Urinary bladder (tissue), 4 donors: ENCODE measurements around the gene SLC28A1. TPM values are rescaled to one million over a fixed set of nuclear protein-coding genes. Genes with fewer than 3 reads are reported as not detected.

ENCODE experiments used
- DNase-seq: peaks from one replicate; pipeline ENCODE4 v3.0.0-alpha.2; 2015; ENCODE audit errors: extremely low spot score
- H3K27ac ChIP-seq: one replicate; pipeline ENCODE4 v1.5.1; 2013; ENCODE audit warnings: low read depth, mild to moderate bottlenecking, moderate library complexity
- H3K36me3 ChIP-seq: one replicate; pipeline ENCODE4 v1.6.1; 2013; ENCODE audit warnings: mild to moderate bottlenecking, moderate library complexity; ENCODE audit not compliant: insufficient read depth
- H3K4me1 ChIP-seq: one replicate; pipeline ENCODE4 v1.6.1; 2013; ENCODE audit warnings: mild to moderate bottlenecking, moderate library complexity; ENCODE audit not compliant: insufficient read depth
- H3K4me3 ChIP-seq: one replicate; pipeline ENCODE4 v1.5.1; 2013; ENCODE audit warnings: low read depth, low read length
- WGBS: extraction: QIAGEN DNeasy Blood & Tissue Kit; methylation state at CpG from one replicate; pipeline ENCODE4 v1.1.7; 2013; 5-methylcytosine and 5-hydroxymethylcytosine counted together
- polyA plus RNA-seq: library from polyadenylated mRNA; stranded (reverse); fragments of 200-250 nt; gene quantifications from one replicate; pipeline ENCODE4 v1.2.3, GENCODE V29; 2013
- total RNA-seq: library from RNA; depleted of rRNA; stranded (reverse); fragments of >200 nt; gene quantifications from one replicate; pipeline ENCODE4 v1.2.3, GENCODE V29; 2014
- donor health status: healthy with polysubstance abuse.
- donor health status: healthy.

The SLC28A1 gene
- total and polyA plus RNA-seq, 2 donors: 0.04 to 0.11 TPM

DNA sequence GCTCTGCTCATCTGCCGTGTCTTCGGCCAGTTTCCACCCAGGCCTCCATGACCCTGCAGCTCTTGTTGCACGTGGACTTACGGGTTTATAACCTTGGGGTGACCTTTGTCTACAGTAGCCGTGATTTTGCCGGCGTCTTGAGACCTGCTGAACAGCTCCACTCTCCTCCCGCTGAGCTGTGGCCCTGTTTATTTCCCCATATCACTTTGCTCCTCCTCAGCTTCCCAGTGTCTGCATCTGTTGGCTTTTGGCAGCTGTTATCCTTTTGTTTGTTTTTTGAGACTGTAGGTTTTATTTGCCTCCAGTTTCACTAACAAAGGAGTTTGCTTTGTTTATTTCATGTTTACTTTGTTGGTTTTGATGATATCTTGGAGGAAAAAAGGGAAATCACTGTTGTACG lies 29.3 kb upstream of the SLC28A1 start:
- Histone ChIP-seq H3K4me3 (no peak overlapping the region), H3K36me3 (no peaks in the 10 kb centered on the region), H3K4me1 (no peaks in the 10 kb centered on the region), H3K27ac (no peak overlapping the region)
- DNase-seq: no peak
- WGBS: 60% methylated on average over 9 of the region's 9 CpGs

GRCh38 chr15:84855765-84856164 lies 28.7 kb upstream of the SLC28A1 start:
- DNase-seq: no peak
- H3K4me1 ChIP-seq: no peaks in the 10 kb centered on the region

DNA sequence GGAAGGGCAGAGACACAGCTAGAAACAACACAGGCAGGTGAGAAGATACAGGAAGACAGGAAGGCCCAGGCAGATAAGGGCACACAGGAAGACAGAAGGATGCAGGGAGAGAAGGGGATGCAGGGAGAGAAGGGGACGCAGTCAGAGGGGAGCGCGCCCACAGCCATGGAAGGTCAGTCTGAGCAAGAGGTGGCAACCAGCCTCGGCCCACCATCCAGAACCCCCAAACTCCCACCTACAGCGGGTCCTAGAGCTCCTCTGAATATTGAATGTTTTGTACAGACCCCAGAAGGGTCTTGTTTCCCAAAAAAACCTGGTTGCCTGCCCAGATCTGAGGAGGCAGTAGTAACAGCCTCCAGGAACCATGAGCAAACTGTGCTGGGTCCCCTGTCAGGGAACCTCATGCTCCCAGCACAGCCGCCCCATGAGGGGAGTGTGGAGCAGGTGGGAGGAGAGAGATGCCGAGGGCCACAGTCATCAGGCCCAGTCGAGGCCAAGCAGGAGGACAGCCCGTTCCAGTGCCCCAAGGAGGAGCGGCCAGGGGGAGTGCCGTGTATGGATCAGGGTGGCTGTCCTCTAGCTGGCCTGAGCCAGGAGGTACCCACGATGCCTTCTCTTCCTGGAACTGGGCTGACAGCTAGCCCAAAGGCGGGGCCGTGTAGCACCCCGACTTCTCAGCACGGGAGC lies 27.6 kb upstream of the SLC28A1 start:
- 93% methylated on average over 16 of the region's 16 CpGs for whole genome bisulfite sequencing
- DNase-seq: no peak
- Histone ChIP-seq H3K36me3 (no peaks in the 10 kb centered on the region), H3K27ac (no peak overlapping the region), H3K4me3 (no peak overlapping the region), H3K4me1 (no peaks in the 10 kb centered on the region)

More at GRCh38 chr15:84855765-84856164, 28.7 kb upstream of the SLC28A1 start:
- Histone ChIP-seq H3K4me3 (no peak overlapping the region), H3K27ac (no peak overlapping the region), H3K36me3 (no peaks in the 10 kb centered on the region)

- 94% methylated on average over 15 of the region's 15 CpGs for WGBS
- Histone ChIP-seq H3K36me3 (no peaks in the 10 kb centered on the region), H3K4me1 (no peaks in the 10 kb centered on the region), H3K27ac (no peak overlapping the region), H3K4me3 (no peak overlapping the region)
- DNase-seq: no peak
Observed at GRCh38 chr15:84857418-84858004, 27.0 kb upstream of the SLC28A1 start.

- Histone ChIP-seq H3K36me3 (no peaks in the 10 kb centered on the region), H3K27ac (no peak overlapping the region), H3K4me3 (no peak overlapping the region), H3K4me1 (no peaks in the 10 kb centered on the region)
- 91% methylated on average over 11 of the region's 11 CpGs for WGBS
- no peak for DNase-seq
Observed at GRCh38 chr15:84858231-84858630, 26.2 kb upstream of the SLC28A1 start.

DNA sequence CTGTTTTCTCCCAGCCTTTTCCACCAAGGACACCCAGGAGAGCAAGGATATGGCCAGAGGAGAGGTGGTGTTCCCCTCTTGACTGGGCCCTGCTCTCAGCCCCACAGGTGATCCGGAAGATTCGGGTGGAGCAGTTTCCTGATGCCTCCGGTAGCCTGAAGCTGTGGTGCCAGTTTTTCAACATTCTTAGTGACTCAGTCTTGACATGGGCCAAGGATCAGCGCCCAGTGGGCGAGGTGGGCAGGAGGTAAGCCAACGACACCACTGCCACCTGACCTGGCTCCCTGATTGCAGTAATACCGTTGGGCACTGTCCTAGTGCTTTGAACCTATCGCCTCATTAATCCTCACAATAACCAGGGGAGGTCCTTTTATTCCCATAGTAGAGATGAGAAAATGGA lies 25.3 kb upstream of the SLC28A1 start:
- WGBS: 92% methylated on average over 8 of the region's 8 CpGs
- DNase-seq: peak; percentile 36
- Histone ChIP-seq H3K36me3 (no peaks in the 10 kb centered on the region), H3K4me3 (no peak overlapping the region), H3K27ac (peak overlapping the region; percentile 24), H3K4me1 (no peaks in the 10 kb centered on the region)

- Histone ChIP-seq H3K4me1 (no peaks in the 10 kb centered on the region), H3K36me3 (no peaks in the 10 kb centered on the region), H3K4me3 (no peak overlapping the region), H3K27ac (no peak overlapping the region)
- DNase-seq: no peak
- WGBS: 96% methylated on average over 15 of the region's 15 CpGs
Observed at GRCh38 chr15:84859651-84860050, 24.8 kb upstream of the SLC28A1 start.

DNA sequence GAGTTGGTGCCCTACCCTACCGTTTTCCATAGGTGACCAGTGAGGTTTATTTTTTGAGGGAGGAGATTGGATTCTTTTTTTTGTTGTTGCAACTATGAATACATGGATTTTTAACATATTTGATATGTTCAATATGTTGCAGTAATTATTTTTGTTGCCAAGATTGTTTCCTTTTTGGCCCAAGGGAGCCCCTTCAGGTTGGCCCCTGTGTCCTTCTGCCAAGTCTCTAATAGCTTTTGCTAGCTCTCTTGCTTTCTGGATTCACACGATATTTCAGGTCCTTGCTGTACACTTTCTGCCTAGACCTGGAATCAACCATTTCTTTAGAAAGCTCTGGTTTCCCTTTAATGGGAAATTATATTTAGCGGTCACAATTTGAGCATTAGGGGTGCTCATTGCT lies 22.7 kb upstream of the SLC28A1 start:
- DNase-seq: no peak
- Histone ChIP-seq H3K36me3 (no peaks in the 10 kb centered on the region), H3K4me3 (no peak overlapping the region), H3K27ac (no peak overlapping the region), H3K4me1 (no peaks in the 10 kb centered on the region)
- WGBS: 88% methylated on average over 3 of the region's 3 CpGs

- no peaks in the 10 kb centered on the region for H3K36me3 ChIP-seq
- 95% methylated on average over 17 of the region's 17 CpGs for WGBS
- H3K4me1 ChIP-seq: no peaks in the 10 kb centered on the region
- DNase-seq: no peak
- H3K27ac ChIP-seq: no peak overlapping the region
- no peak overlapping the region for H3K4me3 ChIP-seq
Observed at GRCh38 chr15:84862214-84862975, 22.1 kb upstream of the SLC28A1 start.

DNA sequence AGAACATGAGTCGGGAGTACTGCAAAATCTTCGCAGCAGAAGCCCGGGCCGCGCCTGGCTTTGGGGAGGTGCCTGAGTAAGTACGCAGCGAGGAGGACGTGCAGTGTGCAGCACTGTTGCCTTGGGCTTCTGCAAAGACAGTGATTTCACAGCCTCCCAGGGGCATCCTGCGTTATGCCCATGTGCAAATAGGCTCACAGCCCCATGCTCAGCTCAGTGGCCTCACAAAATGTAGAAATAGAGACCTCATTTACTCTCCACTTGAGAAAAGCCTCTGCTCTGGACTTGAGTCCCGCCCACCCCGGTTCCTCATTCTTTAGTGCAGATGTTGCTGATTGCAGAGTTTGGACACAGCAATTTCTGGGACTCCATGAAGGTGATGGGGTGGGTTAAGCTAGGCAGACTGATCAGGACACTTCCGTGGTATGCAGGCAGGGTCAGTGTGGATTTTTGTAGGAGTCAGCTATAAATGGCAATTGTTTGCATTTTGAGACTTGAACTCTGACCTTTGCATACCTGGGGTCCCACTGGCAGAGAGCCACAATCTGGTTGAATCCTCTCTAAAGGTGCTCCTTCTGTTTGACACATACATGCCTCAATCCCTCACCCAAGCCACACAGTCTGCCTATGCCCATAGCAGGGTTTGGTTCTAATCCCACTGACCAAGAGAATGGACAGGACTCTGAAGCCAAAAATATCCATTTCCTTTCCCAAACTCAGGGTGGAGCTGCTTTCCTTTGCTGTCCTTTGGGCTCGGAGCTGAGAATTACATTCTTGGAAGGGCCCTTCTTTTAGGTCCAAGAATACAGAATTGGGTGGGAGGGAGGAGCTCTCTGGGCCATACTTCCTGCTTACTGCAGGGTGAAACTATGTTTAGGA lies 20.7 kb upstream of the SLC28A1 start:
- Histone ChIP-seq H3K4me1 (no peaks in the 10 kb centered on the region), H3K27ac (no peak overlapping the region), H3K36me3 (no peaks in the 10 kb centered on the region), H3K4me3 (no peak overlapping the region)
- no peak for DNase-seq
- 78% methylated on average over 13 of the region's 13 CpGs for WGBS

GRCh38 chr15:84864444-84864795 lies 20.0 kb upstream of the SLC28A1 start:
- no peak for DNase-seq
- no peaks in the 10 kb centered on the region for H3K4me1 ChIP-seq
- WGBS: 63% methylated on average over 7 of the region's 7 CpGs
- H3K27ac ChIP-seq: no peak overlapping the region
- H3K36me3 ChIP-seq: no peaks in the 10 kb centered on the region
- H3K4me3 ChIP-seq: no peak overlapping the region

GRCh38 chr15:84865074-84865569 lies 19.3 kb upstream of the SLC28A1 start:
- WGBS: 91% methylated on average over 5 of the region's 5 CpGs
- no peaks in the 10 kb centered on the region for H3K4me1 ChIP-seq
- DNase-seq: no peak
- H3K36me3 ChIP-seq: no peaks in the 10 kb centered on the region
- H3K4me3 ChIP-seq: no peak overlapping the region
- no peak overlapping the region for H3K27ac ChIP-seq
